Measurements from ENCODE around the gene IGF2R.

GRCh38 chr6:159952289-159953005 lies 16.4 kb upstream of the IGF2R start:
- no peak for TF ChIP-seq CTCF (IDR thresholded peaks at IDR 0.05; ENCODE audit: poor library complexity)
- no peak for TF ChIP-seq EZH2 (IDR thresholded peaks at IDR 0.05; ENCODE audit: borderline replicate concordance)
